GM18511 (cell line): ENCODE results near the gene GNG13.
"Not testable (repeated sequence)": the region's sequence is repeated elsewhere in the genome, so short reads cannot be mapped to it uniquely, and the experiment has no call there.

ENCODE experiments used
- ATAC-seq: cut with Tn5 transposase; IDR thresholded peaks from one replicate; pipeline ENCODE4 v1.9.1; 2021; ENCODE audit warnings: mild to moderate bottlenecking, moderate library complexity; ENCODE audit not compliant: unreplicated experiment

GNG13 gene, protein sequence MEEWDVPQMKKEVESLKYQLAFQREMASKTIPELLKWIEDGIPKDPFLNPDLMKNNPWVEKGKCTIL

DNA sequence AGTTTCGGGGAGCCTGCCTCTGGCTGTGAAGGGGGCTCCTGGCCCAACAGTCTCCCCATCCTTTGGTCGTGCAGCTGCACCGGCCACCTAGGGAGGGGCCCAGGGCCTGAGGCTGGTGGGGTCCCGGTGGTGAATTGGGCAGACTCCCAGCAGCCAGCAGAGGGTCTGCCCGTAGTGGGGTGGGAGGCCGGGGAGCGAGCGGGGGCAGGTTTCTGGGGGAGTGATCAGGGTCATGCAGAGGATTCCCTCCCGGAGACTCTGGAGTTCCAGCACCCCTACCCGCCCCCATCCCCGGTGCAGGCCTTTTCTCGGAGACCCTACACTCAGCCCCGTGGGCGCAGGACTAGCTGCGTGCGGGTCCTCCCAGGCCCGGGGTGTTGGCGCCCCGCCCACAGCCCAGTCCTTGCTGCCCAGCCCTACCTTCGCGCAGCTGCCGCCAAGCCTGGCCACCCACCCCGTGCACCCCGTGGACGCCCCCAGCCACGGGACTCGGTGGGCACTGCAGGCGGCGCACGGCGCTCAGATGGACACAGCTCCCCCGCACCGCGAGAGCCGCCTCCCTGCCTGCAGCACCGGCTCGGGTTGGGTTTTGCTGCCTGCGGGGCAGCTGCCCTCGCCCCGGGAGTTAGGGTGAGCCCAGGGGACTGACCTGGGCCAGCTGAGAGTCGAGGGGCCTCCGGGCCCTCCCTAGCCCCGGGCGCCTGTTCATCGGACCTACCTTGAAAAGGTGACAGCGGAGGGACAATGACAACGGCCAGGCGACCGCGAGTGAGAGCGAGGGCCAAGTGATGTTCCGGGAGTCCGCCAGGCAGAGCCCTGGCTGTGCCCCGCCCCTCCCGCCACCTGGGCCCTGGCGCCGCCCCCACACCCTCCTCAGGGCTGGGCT is at the start of gene GNG13:
TSS of gene GNG13 (minus strand) at position 787 of the 886 bp plus-strand sequence. CDS start 1,657 bp downstream, outside the sequence.
- ATAC-seq = no peak

DNA sequence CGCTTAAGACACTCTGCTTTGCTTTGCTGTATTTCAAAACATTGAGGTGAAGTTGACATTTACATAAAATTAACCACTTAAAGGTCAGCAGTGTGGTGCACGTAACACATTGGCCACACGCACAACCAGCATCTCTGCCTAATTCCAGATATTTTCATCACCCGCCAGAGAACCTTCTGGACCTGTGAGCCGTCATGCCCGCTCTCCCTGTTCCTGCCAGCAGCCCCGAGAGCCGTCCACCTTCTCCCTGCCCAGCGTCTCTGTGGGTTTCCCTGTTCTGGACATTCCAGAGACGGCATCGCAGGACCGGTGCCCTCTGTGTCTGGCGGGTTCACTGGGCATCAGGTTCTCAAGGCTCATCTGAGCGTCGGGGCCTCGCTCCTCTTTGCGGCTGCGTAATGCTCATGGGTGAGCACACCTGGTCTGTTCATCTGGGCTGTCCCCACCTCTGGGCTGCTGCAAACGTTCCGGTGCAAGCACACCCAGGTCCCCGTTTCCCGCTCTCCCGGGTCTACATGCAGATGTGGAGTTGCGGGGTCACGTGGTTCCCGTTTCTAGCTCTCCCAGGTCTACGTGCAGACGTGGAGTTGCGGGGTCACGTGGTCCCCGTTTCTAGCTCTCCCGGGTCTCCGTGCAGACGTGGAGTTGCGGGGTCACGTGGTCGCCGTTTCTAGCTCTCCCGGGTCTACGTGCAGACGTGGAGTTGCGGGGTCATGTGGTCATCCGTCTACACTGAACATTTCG is 48.1 kb upstream of the GNG13 start:
- ATAC-seq = no peak

DNA sequence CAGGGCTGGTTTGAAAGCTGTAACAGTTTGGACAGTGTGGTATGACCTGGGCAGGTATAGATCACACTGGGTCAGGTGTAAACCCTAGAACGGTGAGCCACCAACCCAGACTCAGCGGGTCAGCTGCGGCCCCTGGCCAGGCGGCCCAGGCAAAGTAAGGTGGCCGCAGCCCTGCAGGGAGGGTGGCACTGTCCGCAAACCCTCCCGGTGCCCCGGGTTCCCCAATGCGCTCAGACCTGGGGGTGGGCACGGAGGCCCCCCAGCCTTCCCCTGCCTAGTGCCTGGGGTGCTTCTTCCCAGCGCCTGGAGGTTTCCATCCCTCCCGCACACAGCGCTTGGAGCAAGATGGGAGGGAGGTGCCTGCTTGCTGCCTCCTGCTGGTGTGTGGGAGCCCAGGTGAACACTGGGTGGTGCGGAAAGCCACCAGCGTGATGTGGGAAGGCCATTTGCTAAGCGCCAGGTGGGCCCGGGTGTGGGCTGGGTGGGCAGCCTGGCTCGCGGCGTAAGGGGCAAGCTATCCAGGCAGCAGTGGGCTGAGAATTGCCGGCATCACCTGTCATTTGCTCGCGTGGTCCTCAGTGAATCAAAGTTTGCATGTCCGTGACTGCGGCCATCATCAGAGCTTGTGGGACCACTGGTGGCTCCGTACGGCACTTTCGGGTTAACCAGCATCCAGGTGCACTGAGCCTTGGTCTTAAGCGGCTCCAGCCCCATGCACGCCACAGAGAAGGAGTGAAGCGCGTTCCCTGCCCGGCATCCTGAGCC is 47.3 kb upstream of the GNG13 start:
- no peak for ATAC-seq

DNA sequence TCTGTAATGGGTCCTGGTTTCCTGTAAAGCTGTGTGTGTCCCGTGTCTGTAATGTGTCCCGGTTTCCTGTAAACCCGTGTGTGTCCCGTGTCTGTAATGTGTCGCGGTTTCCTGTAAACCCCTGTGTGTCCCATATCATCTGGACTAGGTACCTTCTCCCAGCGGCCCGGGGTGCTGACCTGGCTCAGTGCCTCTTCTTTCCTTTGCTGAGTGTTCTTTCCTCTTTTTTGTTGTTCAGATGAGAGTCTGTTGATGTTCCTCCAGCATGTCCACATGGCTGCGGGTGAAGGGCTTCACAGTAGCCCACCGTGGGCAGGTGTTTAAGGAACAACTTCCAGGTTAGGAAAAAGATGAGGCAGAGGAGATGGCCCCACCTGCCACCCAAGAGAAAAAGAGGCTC is 46.6 kb upstream of the GNG13 start:
- ATAC-seq = no peak

DNA sequence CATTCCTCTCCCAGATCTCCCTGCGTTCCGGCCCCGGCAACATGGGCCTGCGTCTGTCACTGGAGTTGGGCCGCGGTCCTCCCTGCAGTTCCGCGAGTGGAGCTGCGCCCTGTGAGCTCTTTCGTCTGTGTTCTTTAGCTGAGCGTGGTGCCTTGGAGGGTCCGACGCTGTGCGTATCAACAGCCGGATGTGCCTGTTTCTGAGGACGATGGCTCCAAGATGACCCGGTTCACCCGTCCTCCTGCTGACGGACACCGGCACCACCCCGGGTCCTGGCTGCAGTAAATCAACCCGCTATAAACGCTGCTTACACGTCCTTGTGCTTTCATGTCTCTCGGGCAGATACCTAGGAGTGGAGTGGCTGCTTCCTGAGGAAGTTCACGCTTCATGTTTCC is 44.8 kb upstream of the GNG13 start:
- no peak for ATAC-seq

DNA sequence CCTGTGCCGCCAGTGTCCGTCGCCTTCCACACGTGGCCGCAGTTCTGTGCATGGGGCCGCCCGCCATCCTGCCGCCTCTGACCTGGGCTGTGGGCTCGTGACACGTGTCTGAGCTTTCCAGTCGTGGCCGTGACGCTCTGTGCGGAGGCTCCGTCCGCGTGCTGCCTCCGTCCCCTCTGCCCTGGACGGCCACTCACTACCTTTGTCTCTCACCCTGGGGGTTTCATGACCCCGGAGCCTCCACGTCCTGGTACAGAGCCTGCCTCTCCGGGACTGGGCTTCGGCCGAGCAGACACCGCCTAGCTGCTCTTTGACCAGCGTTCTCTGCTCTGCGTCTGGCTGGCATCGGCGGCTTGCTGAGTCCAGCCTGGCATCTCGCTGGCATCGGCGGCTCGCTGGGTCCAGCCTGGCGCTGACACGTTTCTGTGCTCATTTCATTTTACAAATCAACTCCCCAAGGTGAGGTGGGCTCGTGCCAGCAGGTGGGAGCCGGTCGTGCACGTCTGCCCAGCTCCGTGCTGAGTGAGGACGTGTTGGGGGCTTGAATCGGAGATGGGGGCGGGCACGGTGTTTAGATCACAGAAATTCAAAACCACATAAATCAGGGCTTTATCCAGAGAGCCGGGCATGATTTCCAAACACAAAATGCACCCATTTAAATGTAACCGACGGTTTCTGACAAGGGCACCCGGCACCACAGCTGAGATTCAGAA is 44.3 kb upstream of the GNG13 start:
- no peak for ATAC-seq

DNA sequence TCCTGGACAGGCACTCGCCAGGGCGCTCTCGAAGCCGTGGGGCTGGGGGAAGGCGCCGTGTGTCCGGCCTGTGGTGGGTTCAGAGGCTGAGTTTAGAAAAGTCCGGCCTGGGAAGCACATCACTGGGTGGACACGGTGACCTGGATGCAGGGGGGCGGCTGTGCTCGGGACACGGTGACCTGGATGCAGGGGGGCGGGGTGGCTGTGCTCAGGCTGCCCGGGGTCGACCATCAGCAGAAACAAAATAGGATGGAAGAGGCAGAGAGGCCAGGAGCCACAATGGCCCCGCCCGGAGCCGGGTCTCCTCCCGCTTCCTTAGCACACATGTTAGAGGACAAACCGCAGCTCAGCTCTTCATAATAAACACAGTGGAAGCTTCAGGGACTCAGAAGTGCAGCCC is 43.2 kb upstream of the GNG13 start:
- ATAC-seq = no peak

DNA sequence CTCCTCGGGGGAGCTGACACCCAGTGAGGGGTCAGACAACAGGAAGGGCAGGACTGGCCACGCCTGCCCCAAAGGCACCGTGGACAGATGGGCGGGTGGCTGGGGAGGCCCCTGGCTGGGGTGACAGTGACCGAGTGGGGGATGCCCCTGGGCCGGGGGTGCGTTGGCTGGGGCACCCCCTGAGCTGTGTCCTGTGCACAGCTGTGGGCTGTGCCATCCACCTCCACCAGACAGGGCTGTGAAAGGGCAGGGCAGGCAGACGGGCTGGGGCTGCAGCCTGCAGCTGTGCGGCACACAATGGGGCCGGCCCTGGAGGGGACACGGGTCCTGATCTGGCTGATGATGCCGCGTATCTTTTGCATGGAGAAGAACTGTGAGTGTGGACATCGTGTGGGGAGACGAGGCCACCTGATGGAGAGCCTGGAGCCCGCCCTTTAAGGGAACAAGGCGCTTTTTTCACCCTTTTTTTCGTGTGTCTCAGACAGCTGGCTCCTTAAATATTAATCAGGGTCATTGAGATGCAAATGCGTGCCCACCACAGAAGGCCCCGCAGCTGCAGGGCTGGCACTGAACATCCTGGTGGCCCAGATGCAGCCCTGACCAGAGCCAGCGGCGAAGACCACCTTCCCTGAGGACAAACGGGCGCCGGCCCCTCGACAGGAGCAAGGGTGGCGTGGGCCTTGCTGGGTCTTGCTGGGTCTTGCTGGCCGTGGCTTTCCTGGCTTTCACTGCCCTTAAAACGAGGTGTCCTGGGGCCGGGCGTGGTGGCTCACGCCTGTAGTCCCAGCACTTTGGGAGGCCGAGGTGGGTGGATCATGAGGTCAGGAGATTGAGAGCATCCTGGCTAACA is 42.4 kb upstream of the GNG13 start:
- no peak for ATAC-seq

DNA sequence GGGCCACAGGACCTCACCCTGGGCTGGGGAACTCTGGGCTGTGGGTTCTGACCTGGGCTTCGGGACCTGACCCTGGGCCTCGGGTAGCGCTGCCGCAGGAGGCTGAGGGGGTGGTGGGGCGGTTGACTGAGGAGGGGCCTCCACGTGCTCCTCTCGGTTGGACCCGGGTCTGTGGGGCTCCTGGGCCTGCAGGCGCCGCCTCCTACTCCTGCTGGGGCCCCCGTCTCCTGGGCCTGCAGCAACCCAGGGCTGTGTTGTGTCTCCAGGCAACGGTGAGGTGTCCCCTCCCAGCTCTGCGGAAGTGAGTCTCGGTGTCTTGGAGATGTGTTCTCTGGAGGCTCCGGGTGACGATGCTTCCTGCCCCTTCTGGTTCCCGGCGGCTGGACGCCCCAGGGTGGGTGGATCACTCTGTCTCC is 41.5 kb upstream of the GNG13 start:
- ATAC-seq = no peak

DNA sequence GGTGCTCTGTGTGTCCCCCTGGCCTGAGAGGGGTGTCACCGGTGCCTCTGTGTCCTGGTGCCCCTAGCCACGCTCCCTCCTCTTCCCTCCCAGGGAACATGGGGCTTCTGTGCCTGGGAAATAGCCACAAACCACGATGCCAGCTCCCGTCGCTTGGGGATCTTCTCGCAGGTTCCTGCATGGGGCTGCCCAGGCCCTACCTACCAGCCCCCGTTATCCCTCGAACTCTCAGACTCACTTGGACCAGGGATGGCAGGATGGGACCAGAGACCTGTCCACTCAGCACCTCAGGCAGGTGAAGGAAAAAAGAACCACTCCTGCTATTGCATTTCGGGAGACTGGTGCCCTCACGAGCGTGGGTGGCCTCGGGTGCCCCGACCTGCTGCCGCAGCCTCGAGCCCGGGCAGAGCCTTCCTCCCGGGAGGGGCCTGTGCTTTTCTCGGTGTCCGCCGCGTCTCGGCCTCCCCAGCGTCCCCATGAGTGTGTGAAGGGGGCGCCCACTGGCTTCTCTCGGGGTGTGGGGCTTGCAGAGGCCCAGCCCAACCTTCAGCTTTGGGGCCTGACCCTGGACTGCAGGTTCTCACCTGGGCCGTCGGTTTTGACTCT is 41.0 kb upstream of the GNG13 start:
- ATAC-seq = no peak

DNA sequence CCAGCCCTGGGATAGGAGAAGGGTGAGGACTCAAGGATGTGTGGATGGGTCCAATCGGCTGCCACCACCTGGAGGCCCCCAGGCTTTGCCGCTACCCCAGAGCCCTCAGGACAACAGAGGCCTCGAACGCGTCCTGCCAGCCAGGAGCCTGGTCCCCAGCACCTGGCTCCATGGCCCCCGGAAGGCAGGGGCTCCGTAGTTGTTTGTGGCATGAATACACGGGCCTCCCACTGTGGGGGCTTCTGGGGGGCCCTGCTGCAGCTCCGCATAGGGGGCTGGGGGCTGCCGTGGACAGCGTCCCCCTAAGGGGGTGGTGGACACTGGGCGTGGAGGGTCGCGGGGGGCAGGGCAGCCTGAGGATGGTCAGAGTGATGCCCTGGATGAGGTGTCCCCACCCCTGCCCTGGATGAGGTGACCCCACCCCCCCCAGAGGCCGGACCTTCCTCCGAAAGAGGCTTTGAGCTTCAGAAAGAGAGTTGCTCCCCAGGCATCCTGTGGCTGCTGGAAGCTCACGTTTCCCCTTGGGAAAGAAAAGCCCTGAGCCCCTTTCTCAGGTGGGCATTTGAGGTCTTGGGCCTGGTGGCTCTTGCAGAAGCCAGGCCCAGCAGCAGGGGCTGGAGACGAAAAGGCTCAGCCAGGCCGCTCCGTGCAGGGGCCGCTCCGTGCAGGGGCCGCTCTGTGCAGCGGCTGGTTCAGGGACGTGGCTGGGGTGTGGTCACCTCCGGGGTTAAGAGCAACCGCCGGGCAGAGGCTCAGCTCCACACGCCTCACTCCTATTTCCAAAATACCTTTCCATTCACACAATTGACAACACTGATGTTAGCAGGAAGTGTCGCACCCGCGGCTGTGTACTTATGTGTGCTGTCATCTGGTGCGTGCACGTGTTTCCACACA is 40.3 kb upstream of the GNG13 start:
- no peak for ATAC-seq

DNA sequence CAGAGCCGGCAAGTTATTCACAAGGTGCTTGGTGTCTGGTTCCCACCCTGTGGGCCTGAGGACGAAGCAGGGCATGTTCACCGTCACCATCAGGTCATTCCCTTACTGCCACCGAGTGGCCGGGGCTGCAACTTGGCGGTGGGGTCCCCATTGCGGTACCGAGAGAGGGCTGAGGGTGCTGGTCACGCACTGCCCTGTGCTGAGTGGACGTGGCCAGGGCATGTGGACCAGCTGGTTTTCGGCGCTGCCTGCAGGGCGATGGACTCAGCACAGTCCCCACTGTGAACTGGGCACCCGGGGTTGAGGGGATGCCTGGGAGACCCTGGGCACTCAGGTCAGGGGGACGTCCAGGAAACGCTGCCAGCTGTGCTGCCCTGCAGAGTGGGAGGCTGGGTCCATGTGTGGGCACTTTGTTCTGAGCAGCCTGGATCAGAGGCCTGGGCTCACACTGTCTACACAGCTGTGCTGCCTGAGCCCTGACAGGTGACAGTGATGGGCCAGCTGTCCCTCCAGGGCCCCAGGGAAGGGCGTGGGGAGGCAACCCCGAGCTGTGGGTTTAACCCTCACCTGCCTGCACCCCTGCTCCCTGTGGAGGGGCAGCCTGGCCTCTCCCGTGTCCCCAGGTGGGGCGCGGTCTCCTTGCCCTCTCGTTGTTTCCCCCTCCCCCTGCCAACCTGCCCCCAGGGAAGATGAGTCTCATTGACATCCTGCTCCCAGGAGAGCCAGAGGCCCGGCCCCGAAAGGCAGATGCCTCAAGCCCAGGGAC is 39.3 kb upstream of the GNG13 start:
- ATAC-seq = no peak

DNA sequence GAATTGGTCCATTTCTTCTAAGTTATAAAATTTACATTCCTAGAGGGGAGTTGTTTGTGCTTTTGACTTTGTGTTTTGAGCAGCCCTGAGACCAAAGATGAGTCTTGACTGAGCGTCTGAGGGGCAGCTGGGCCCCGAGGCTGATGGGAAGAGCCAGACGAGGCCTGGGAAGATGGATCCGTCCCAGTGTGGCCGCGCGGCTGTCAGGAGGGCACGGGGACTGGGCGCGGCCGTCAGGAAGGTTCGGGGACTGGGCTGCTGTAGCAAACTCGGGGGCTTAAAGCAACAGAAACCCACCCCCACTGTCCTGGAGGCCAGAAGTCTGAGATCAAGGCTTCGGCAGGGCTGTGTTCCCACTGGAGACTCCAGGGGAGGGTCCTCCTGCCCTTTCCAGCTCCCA is 38.2 kb upstream of the GNG13 start:
- ATAC-seq = no peak

DNA sequence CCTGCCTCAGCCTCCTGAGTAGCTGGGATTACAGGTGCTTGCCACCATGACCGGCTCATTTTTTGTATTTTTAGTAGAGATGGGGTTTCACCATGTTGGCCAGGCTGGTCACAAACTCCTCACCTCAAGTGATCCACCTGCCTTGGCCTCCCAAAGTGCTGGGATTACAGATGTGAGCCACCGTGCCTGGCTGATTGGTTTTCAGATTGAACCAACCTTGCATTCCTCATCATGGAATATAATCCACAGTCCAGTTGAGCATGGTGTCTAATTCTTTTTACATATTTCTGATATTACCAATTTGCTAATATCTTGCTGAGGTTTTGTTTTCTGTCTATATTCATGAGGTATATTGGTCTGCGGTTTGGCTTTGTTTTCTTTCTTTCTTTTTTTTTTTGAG is 36.3 kb upstream of the GNG13 start:
- ATAC-seq = not testable (repeated sequence)

DNA sequence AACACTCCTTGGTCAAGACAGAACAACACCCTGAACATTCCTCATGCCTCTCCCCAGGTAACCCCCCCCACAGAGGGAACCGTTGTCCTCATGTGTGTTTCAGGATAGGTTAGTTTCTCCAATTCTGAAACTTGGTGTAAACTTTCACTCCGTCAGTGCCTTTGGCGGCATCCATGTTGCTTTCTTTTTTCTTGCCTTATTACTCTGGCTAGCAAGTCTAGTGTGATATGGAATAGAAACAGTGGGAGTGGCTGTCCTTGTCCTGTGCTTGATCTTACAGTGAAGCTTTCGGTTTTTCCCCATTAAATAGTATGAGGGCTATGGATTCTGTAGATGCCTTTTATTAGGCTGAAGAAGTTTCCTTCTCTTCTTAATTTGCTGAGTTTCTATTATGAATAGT is 35.7 kb upstream of the GNG13 start:
- ATAC-seq = no peak

DNA sequence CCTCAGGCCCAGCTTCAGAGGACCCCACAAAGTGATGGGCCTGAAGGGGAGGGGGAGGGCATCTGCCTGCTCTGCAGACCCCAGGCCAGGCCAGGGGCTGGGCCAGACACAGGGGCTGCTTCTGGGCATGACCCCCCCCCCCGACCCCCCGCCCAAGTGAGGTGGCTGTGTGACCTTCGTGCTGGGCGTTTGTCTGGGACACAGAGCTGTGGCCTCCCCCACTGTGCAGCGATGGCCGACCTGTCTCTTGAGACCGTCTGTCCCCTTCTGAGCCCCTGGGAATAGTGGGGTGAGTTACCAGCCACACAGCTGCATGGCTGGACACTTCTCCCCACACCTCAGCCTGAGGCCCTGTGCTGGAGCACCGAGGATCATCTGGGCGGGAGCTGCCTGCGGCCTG is 34.8 kb upstream of the GNG13 start:
- no peak for ATAC-seq

DNA sequence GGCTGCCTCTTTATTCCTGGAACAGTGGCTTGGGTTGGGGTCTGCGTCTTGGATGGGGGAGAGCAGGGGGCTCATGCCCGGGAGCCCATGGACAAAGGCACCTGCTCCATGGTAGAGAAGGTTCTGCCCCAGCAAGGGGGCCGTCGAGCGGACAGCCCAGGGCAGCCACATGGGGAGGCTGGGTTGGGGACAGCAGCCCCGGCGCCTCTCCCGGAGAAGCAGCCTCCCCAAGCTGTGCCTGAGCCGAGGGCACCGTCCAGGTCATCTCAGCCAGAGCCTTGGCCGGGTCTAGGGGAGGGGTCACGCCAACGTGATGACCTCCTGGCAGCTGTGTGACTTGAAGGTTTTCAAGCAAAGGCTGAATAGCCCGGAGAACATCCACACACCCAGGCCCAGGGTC is 32.9 kb upstream of the GNG13 start:
- ATAC-seq = no peak
